OCI-LY3 (cell line): Measurements from ENCODE around the gene PNLIPRP3.

Experiments used
- CTCF ChIP-seq: fragments of 200-600, 300-600 bp; sonication (generic); IDR thresholded peaks from 2 replicates; pipeline ENCODE4 v1.5.1; 2014; ENCODE audit warnings: antibody characterized with exemption, low read length, low read depth
- EZH2phosphoT487 ChIP-seq: fragments of 200-600 bp; shearing (Covaris generic); IDR thresholded peaks from 2 replicates; pipeline ENCODE4 v1.6.1; 2018; ENCODE audit warnings: antibody characterized with exemption, mixed run types, low read depth

- TF ChIP-seq CTCF, result no peak
- TF ChIP-seq EZH2phosphoT487, result no peak
Measured at GRCh38 chr10:116486770-116487448, 59.3 kb downstream of the PNLIPRP3 start.
